BE2C (cell line): ENCODE results near the gene A1BG.

Experiments used
- DNase-seq: peaks from one replicate; pipeline ENCODE4 v3.0.0-alpha.2; 2020
- H3K27me3 ChIP-seq: fragments of 250-450 bp; sonication (Bioruptor Pico); 2 replicates; pipeline ENCODE4 v1.5.1; 2020; ENCODE audit warnings: mild to moderate bottlenecking
- H3K36me3 ChIP-seq: fragments of 250-450 bp; sonication (Bioruptor Pico); 2 replicates; pipeline ENCODE4 v1.5.1; 2020; ENCODE audit warnings: mild to moderate bottlenecking
- H3K4me1 ChIP-seq: fragments of 250-450 bp; sonication (Bioruptor Pico); 2 replicates; pipeline ENCODE4 v1.5.1; 2020
- H3K4me3 ChIP-seq: 2 replicates; pipeline ENCODE4 v1.5.1; 2011; ENCODE audit warnings: low read depth, low read length
- H3K9me3 ChIP-seq: fragments of 250-450 bp; sonication (Bioruptor Pico); 2 replicates; pipeline ENCODE4 v1.5.1; 2020
- CTCF ChIP-seq: IDR thresholded peaks from 2 replicates; pipeline ENCODE4 v1.5.1; 2012; ENCODE audit warnings: mild to moderate bottlenecking, low read depth, low read length

The A1BG gene

GRCh38 chr19:58355215-58355796, 2.0 kb upstream of the A1BG start:
- Histone ChIP-seq H3K27me3 (no peaks in the 10 kb centered on the region), H3K4me3 (no peak overlapping the region), H3K9me3 (no peaks in the 10 kb centered on the region), H3K4me1 (no peaks in the 10 kb centered on the region), H3K36me3 (peaks cover 2% of the 10 kb centered on the region; the same call in 1 of the 2 replicates)
- DNase-seq = no peak
- no peak for TF ChIP-seq CTCF

DNA sequence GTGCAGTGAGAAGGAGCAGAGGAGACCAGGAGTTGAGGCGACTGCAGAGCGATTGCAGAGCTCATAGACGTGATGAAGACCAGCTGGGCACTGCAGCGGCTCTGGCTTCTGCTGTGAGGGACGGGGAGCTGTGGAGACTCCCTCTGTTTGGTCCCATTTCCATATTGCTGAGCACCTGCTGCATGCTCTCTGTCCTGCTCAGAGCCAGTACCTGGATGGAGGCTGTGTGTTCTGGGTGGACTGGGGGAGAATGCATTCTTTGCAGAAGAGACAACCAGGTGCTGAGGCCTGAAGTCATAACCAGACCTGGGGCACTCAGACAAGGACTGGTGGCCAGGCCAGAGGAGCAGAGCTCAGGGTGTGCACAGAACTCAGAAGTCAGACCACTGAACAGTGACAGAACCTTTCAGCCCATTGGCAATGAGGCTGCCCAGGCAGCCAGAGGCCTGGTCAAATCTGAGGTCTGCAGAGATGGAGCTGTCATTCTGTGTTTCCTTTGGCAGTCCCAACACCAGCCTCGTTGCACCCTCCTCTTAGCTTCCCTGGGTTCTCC, 1.3 kb upstream of the A1BG start:
- DNase-seq = no peak
- TF ChIP-seq CTCF = no peak
- Histone ChIP-seq H3K4me3 (no peak overlapping the region), H3K4me1 (no peaks in the 10 kb centered on the region), H3K36me3 (peaks cover 2% of the 10 kb centered on the region; the same call in 1 of the 2 replicates), H3K9me3 (no peaks in the 10 kb centered on the region), H3K27me3 (no peaks in the 10 kb centered on the region)

- DNase-seq = no peak
- H3K9me3 ChIP-seq = no peaks in the 10 kb centered on the region
- no peaks in the 10 kb centered on the region for H3K27me3 ChIP-seq
- H3K4me3 ChIP-seq = no peak overlapping the region
- H3K4me1 ChIP-seq = no peaks in the 10 kb centered on the region
- H3K36me3 ChIP-seq = peaks cover 2% of the 10 kb centered on the region; the same call in 1 of the 2 replicates
- TF ChIP-seq CTCF = no peak
Measured at GRCh38 chr19:58353717-58354477, 605 bp upstream of the A1BG start.

GRCh38 chr19:58351990-58352755, 1.1 kb downstream of the A1BG start:
- Histone ChIP-seq H3K4me3 (no peak overlapping the region), H3K36me3 (peaks cover 2% of the 10 kb centered on the region; the same call in 1 of the 2 replicates), H3K9me3 (no peaks in the 10 kb centered on the region), H3K4me1 (no peaks in the 10 kb centered on the region), H3K27me3 (no peaks in the 10 kb centered on the region)
- DNase-seq = no peak
- no peak for TF ChIP-seq CTCF

DNA sequence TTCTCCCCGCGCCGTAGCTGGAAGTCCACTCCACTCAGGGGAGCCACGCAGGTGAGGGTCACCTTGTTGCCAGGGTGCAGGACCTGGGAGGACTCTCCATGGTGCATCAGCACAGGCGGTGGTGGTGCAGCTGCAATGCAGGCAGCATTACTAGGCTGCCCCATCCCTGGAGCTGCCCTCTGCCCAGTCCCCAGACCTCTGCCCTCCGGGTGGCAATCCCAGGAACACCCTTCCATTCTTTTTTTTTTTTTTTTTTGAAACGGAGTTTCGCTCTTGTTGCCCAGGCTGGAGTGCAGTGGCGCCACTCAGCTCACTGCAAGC, 1.8 kb downstream of the A1BG start:
- Histone ChIP-seq H3K36me3 (peaks cover 2% of the 10 kb centered on the region; the same call in 1 of the 2 replicates), H3K9me3 (no peaks in the 10 kb centered on the region), H3K27me3 (no peaks in the 10 kb centered on the region), H3K4me1 (no peaks in the 10 kb centered on the region), H3K4me3 (no peak overlapping the region)
- DNase-seq = no peak
- TF ChIP-seq CTCF = no peak
